Heart right ventricle (tissue), 16 donors: ENCODE data around the gene ARHGEF37. TPM values are rescaled to one million over a fixed set of nuclear protein-coding genes. Genes with fewer than 3 reads are reported as not detected.

Experiments
- ATAC-seq, 8 donors: fragments of 200-7000 bp; cut with Tn5 transposase; one replicate each; pipeline ENCODE4 v1.9.1; 2020; ENCODE audit warnings: mild to moderate bottlenecking in 8 of 8, moderate library complexity in 8 of 8, moderate number of reproducible peaks in 1 of 8
- DNase-seq, 2 donors: peaks; one replicate each; pipeline ENCODE4 v3.0.0-alpha.2; 2020
- H3K27ac ChIP-seq, 10 donors: fragments of 200-600 bp; sonication (generic) in 2 of 10; one replicate each; pipeline versions ENCODE4 v1.5.0 to v1.8.0; 2020 to 2022; ENCODE audit warnings: mild to moderate bottlenecking in 3 of 10
- H3K27me3 ChIP-seq, 7 donors: fragments of 200-600 bp; one replicate each; pipeline ENCODE4 v1.8.0; 2021 to 2022; ENCODE audit warnings: mild to moderate bottlenecking in 2 of 7
- H3K36me3 ChIP-seq, 9 donors: fragments of 200-600 bp; sonication (generic) in 1 of 9; one replicate each; pipeline versions ENCODE4 v1.5.0 to v1.8.0; 2020 to 2022; ENCODE audit warnings: mild to moderate bottlenecking in 2 of 9
- H3K4me1 ChIP-seq, 9 donors: fragments of 200-600 bp; sonication (generic) in 1 of 9; one replicate each; pipeline versions ENCODE4 v1.5.0 to v1.8.0; 2020 to 2022; ENCODE audit warnings: mild to moderate bottlenecking in 4 of 9
- H3K4me3 ChIP-seq, 10 donors: fragments of 200-600 bp; sonication (generic) in 2 of 10; one replicate each; pipeline versions ENCODE4 v1.5.0 to v1.8.0; 2020 to 2022; ENCODE audit warnings: mild to moderate bottlenecking in 7 of 10, moderate library complexity in 2 of 10
- H3K9me3 ChIP-seq, 11 donors: fragments of 200-600 bp in 10 of 11; sonication (generic) in 2 of 11; one replicate each; pipeline versions ENCODE4 v1.5.0 to v1.8.0; 2013 to 2022; ENCODE audit warnings: mild to moderate bottlenecking in 2 of 11, control low read depth in 1 of 11, moderate library complexity in 1 of 11
- CTCF ChIP-seq, 9 donors: fragments of 200-600 bp; sonication (generic) in 2 of 9; IDR thresholded peaks; one replicate each; pipeline versions ENCODE4 v1.5.0 to v1.8.0; 2021 to 2022; ENCODE audit warnings: antibody characterized with exemption in 9 of 9, mild to moderate bottlenecking in 5 of 9, moderate library complexity in 1 of 9
- WGBS, 2 donors: extraction: QIAGEN DNeasy Blood & Tissue Kit; methylation state at CpG; one replicate each; pipeline ENCODE4 v1.1.7; 2013; ENCODE audit warnings: inconsistent platforms in 1 of 2; 5-methylcytosine and 5-hydroxymethylcytosine counted together
- intact Hi-C, 10 donors: fragments of 100-400 bp; cut with DNase I; formaldehyde crosslinking; loops; one replicate each; pipeline versions ENCODE4 v1.11.1 to v1.14.2; 2022
- polyA plus RNA-seq, 2 donors: library from polyadenylated mRNA; stranded (reverse); fragments of 200-250 nt; gene quantifications; one replicate each; pipeline ENCODE4 v1.2.3, GENCODE V29; 2013
- total RNA-seq, 10 donors: library from RNA; stranded (reverse); fragmentation: NEBNext Ultra II Directional in 3 of 10; extraction: Animal tissue kit (Norgen Biotek cat#: 25700) in 3 of 10; gene quantifications; one replicate each; pipeline versions ENCODE4 v1.2.1 to v1.2.4, GENCODE V29; 2021 to 2023
- donor health status: Arrhythmogenic right ventricular cardiomyopathy.
- donor health status: ischemic (EF 13 %, LVEDD 7.1; RV severe dilation, severe dysfunction).
- donor health status: healthy with polysubstance abuse.
- donor health status: DM: no; HTN: yes; CAD: no.
- donor health status: DM: no; HTN: no; CAD: no.
- donor health status: ischemic (EF 25% LVEDD 6.9; RV normal size, moderate dysfunction).
- donor health status: ischemic (EF 25% LVEDD 5.7; RV mildly dilated, moderate dysfunction).
- donor health status: healthy.
- donor health status: DM: yes; HTN: yes; CAD: no.
- donor health status: Ischemic cardiomyopathy.
- donor health status: ischemic (EF 35%, LVEDD 5.7; RV mildly dilated, moderate dysfunction).
- donor health status: nonischemic (EF 11% LVEDD 7.7; RV severe dilation, severe dysfunction).
- donor health status: DM: yes; HTN: yes; CAD: no.
- donor health status: PGD.
- donor health status: ischemic (EF 29% LVEDD 5.4; RV normal size, mild dysfunction).
- donor health status: nonischemic (EF 23%, LVEDD 6.1; RV moderate dilation, normal function).

ARHGEF37 gene
- total and polyA plus RNA-seq, 12 donors: 4.5 to 31.8 (median 17.1) TPM

DNA sequence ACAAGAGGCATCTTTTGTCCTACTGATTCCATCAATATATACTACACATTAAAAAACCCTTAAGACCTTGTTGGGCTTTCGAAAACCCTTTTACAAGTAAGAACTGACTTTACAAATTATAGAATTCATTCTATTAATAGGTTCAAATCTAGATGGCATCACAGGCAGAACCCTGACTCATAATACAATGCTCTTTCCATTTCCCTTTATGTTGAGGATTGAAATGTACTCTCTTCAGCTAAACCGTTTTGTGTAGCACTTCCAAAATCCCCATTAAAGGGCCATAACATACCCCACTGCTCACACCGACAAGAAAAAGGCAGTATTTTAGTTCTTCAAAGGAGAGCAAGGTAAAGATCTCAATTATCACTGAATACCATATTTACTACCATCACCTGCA, 41.2 kb upstream of the ARHGEF37 start:
- Histone ChIP-seq H3K4me1 (peaks cover 19 to 96% (median 85%) of the 10 kb centered on the region in 9 donors), H3K4me3 (no peak overlapping the region), H3K36me3 (peaks cover 0 to 93% (median 8%) of the 10 kb centered on the region in 9 donors), H3K27me3 (no peaks in the 10 kb centered on the region), H3K27ac (no peak overlapping the region), H3K9me3 (no peaks in the 10 kb centered on the region)
- 45 to 48% methylated on average over 3 of the region's 3 CpGs for WGBS, 2 donors
- intact Hi-C loops: loop anchor here in 1 of 10 donors (5.0 kb wide), 1 partner anchor 33 kb away; no protein-coding TSS in a partner anchor
- no peak for TF ChIP-seq CTCF (IDR thresholded peaks at IDR 0.05)
- ATAC-seq (no peak), DNase-seq (no peak)

DNA sequence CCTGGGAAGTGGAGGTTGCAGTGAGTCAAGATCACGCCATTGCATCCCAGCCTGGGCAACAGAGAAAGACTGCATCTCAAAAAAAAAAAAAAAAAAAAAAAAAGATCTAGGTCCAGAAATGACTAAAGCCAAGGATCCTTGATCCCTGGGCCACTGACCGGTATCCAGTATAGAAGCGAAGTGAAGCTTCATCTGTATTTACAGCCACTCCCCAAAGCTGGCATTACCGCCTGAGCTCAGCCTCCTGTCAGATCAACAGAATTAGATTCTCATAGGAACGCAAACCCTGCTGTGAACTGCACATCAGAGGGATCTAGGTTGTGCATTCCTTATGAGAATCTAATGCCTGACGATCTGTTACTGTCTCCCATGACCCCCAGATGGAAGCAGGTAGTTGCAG, 39.4 kb upstream of the ARHGEF37 start:
- no peak for DNase-seq
- WGBS, 2 donors: 49 to 66% methylated on average over 6 of the region's 6 CpGs
- Histone ChIP-seq H3K36me3 (peaks cover 0 to 97% (median 13%) of the 10 kb centered on the region in 9 donors), H3K4me1 (peaks cover 22 to 96% (median 86%) of the 10 kb centered on the region in 9 donors), H3K4me3 (no peak overlapping the region), H3K27ac (no peak overlapping the region), H3K9me3 (no peaks in the 10 kb centered on the region), H3K27me3 (no peaks in the 10 kb centered on the region)
- TF ChIP-seq CTCF (IDR thresholded peaks at IDR 0.05): no peak
- intact Hi-C loops: loop anchor here in 1 of 10 donors (5.0 kb wide), 1 partner anchor 35 kb away; no protein-coding TSS in a partner anchor
- no peak for ATAC-seq

- peak in 4 of 8 donors; percentile 2 to 26 (median 11) for ATAC-seq
- no peak for DNase-seq
- H3K27me3 ChIP-seq: no peaks in the 10 kb centered on the region
- H3K36me3 ChIP-seq: peaks cover 0 to 97% (median 13%) of the 10 kb centered on the region in 9 donors
- intact Hi-C loops: loop anchor here in 1 of 10 donors (5.0 kb wide), 1 partner anchor 36 kb away; no protein-coding TSS in a partner anchor
- 27 to 30% methylated on average over 8 of the region's 8 CpGs for WGBS, 2 donors
- TF ChIP-seq CTCF (IDR thresholded peaks at IDR 0.05): no peak
- H3K4me1 ChIP-seq: peaks cover 27 to 100% (median 94%) of the 10 kb centered on the region in 9 donors
- H3K27ac ChIP-seq: peak overlapping the region in 8 of 10 donors; percentile 13 to 51 (median 40)
- H3K4me3 ChIP-seq: peak overlapping the region in 2 of 10 donors; percentile 3 to 4
- H3K9me3 ChIP-seq: no peaks in the 10 kb centered on the region
These were observed 37.8 kb upstream of the ARHGEF37 start for GRCh38 chr5:149543361-149544027.

- no peak for ATAC-seq
These were observed 37.3 kb upstream of the ARHGEF37 start for GRCh38 chr5:149544028-149544420.

More at GRCh38 chr5:149544028-149544420, 37.3 kb upstream of the ARHGEF37 start:
- Histone ChIP-seq H3K27me3 (no peaks in the 10 kb centered on the region), H3K9me3 (no peaks in the 10 kb centered on the region), H3K4me1 (peaks cover 27 to 100% (median 95%) of the 10 kb centered on the region in 9 donors), H3K27ac (peak overlapping the region in 8 of 10 donors; percentile 13 to 51 (median 40)), H3K36me3 (peaks cover 0 to 97% (median 16%) of the 10 kb centered on the region in 9 donors), H3K4me3 (peak overlapping the region in 1 of 10 donors; percentile 3)
- intact Hi-C loops: loop anchor here in 1 of 10 donors (5.0 kb wide), 1 partner anchor 37 kb away; no protein-coding TSS in a partner anchor
- WGBS, 2 donors: 53 to 54% methylated on average over 3 of the region's 3 CpGs
- TF ChIP-seq CTCF (IDR thresholded peaks at IDR 0.05): no peak
- no peak for DNase-seq
